ENCODE data around the gene PLEKHG2.

Gene PLEKHG2

DNA sequence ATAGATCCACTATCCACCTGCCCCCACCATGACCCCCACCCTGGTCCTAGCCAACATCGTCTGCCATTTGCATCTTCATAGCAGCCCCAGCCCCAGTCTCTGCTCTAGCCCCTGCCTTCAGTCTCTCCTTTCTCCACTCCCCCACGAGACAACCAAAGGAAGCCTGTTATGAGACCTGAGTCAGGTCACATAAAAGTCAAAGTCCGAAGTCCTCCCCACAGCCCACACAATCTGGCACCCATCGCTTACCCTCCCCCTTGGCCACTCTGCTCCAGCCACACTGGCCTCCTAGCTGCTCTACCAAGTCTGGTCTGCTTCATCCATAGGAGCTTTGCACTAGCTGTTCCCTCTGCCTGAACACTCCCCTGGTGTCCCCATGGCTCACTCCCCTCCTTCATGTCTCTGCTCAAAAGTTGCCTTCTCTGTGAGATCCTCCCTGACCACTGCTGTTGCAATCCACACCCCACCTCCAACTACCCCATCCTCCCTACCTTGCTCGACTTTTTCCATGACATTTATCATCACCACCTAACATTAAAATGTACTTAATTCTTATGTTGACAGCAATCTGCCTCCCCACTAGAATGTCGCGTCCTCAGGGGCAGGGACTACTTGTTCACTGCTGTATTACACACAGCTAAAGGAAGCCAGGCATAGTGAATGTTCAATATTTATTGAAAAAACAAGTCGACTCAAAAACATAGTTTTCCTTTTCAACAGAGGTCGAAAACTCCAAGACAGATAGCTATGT, 1.2 kb upstream of the PLEKHG2 start:
- TF ChIP-seq TEAD4 (IDR thresholded peaks at IDR 0.05) (no peak), CEBPB (IDR thresholded peaks at IDR 0.05) (0 out of 2 replicates have a peak, but pooled peaks have one; percentile 5)

DNA sequence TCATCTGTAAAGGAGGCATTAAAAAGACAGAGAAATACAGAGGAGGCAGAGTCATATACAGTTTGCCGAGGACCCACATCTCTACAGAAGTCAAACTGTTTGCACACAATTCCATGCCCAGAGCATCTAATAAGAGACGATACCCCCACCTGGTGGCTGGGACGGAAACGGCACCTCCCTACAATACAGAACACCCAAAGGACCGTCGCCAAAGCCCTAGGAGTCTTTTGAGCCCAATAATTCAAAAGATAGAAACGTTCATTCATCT, 703 bp upstream of the PLEKHG2 start:
- TF ChIP-seq RAD21 (IDR thresholded peaks at IDR 0.05; ENCODE audit: low read depth): peak; percentile 89
- no peak for TF ChIP-seq ZBTB7A (IDR thresholded peaks at IDR 0.05; ENCODE audit: low read depth)

DNA sequence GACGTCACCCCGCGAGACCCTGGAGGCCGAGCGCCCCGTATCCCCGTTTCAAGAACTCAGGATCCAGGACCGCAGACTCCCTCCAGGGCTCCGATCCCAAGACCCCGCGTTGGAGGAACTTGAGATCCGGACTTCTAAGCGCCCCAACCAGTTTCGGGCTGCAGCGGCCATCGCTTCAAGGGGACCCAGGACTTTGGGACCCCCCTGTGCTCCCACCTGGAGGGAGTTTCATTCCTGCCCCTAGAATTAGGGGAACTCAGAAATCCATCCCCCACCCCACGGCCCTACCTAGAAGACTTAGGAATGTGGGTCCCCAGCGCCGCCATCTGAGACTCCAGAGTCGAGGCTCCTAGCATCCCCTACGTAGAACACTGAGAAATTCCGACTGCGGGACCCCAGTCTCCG, 400 bp downstream of the PLEKHG2 start:
- TF ChIP-seq TEAD4 (IDR thresholded peaks at IDR 0.05) (no peak), CREB1 (IDR thresholded peaks at IDR 0.05; ENCODE audit: low read depth) (no peak), NFIC (IDR thresholded peaks at IDR 0.05) (no peak; the same call in 1 of the 2 replicates), EP300 (IDR thresholded peaks at IDR 0.05; ENCODE audit: borderline replicate concordance) (no peak), ZBTB7A (IDR thresholded peaks at IDR 0.05; ENCODE audit: low read depth) (peak; percentile 69), EGR1 (IDR thresholded peaks at IDR 0.05) (no peak), TAF1 (IDR thresholded peaks at IDR 0.05; ENCODE audit: low read depth) (0 out of 2 replicates have a peak, but pooled peaks have one; percentile 10), TCF12 (IDR thresholded peaks at IDR 0.05; ENCODE audit: low read depth) (no peak)
- TF ChIP-seq, protein P1, sequence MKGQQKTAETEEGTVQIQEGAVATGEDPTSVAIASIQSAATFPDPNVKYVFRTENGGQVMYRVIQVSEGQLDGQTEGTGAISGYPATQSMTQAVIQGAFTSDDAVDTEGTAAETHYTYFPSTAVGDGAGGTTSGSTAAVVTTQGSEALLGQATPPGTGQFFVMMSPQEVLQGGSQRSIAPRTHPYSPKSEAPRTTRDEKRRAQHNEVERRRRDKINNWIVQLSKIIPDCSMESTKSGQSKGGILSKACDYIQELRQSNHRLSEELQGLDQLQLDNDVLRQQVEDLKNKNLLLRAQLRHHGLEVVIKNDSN (IDR thresholded peaks at IDR 0.05): no peak

DNA sequence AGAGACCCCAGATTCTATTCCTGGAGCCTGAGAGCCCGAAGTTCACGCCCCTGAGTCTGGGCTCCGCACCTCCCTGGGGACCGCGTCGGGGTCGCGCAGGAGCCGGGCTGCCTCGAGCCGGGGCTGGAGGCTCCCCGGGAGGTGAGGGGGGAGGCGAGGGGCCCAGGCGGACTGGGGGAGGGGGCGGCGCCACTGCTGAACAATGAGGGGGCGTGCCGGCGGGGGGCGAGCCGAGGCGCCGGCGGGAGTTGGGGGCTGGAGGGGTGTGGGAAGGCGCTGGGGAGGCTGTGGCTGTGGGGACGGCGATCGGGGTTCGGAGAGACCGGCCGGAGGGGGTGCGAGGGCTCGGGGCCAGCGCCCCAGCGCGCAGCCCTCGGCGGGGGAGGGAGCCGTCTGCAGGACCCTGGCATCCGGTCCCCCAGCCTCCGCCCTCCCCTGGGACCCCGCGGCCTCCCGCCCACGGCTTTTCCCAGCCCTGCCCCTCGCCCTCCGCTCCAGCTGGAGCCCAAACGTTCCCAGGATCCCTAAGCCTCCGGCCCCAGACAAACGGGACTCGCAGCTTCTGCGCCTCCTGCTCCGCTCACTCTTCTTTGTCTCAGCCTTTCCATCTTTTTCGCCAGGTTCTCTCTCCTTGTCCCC, 922 bp downstream of the PLEKHG2 start:
- peak; percentile 82 for TF ChIP-seq EGR1 (IDR thresholded peaks at IDR 0.05)
- no peak for TF ChIP-seq EP300 (IDR thresholded peaks at IDR 0.05; ENCODE audit: borderline replicate concordance)
- TF ChIP-seq TAF1 (IDR thresholded peaks at IDR 0.05; ENCODE audit: low read depth): peak; percentile 32; the same call in 1 of the 2 replicates
- TF ChIP-seq, protein P2, sequence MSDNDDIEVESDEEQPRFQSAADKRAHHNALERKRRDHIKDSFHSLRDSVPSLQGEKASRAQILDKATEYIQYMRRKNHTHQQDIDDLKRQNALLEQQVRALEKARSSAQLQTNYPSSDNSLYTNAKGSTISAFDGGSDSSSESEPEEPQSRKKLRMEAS (IDR thresholded peaks at IDR 0.05): 0 out of 2 replicates have a peak, but pooled peaks have one; percentile 10

DNA sequence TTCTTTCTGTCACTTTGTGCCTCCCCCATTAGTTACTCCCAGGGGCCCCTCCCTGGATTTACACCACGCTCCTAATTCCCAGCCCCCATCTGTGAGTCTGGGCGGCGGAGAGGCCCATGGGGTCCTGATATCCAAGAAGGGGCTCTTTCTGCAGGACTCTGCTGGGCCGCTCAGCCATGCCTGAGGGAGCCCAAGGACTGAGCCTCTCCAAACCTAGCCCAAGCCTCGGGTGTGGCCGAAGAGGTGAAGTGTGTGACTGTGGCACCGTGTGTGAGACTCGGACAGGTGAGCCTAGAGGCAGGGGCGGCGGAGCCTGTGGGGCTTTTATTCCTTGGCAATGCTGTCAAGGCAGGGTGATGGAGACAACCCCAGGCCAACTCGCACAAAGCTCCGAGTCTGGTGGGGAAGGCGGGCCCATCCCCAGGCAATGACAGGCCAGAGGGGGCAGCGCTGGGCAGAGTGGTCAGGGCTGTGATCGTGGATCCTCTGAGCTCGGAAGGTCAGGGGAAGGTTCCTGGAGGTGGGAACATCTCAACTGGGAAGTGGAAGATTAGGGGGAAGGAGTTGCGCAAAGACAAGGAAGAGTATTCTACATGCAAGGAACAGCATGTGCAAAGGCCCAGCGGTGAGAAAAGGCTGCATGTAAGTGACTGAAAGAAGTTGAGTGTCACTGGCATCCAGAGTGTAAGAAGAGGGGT, 1.6 kb downstream of the PLEKHG2 start:
- TF ChIP-seq, protein P1 (IDR thresholded peaks at IDR 0.05): no peak
- TF ChIP-seq TCF12 (IDR thresholded peaks at IDR 0.05; ENCODE audit: low read depth) (no peak), CEBPB (IDR thresholded peaks at IDR 0.05) (no peak), ZBTB7A (IDR thresholded peaks at IDR 0.05; ENCODE audit: low read depth) (no peak), RAD21 (IDR thresholded peaks at IDR 0.05; ENCODE audit: low read depth) (no peak), EGR1 (IDR thresholded peaks at IDR 0.05) (no peak), CREB1 (IDR thresholded peaks at IDR 0.05; ENCODE audit: low read depth) (no peak), FOXM1 (IDR thresholded peaks at IDR 0.05; ENCODE audit: borderline replicate concordance, low read depth) (no peak), YY1 (IDR thresholded peaks at IDR 0.05; ENCODE audit: low read depth) (no peak), TAF1 (IDR thresholded peaks at IDR 0.05; ENCODE audit: low read depth) (no peak), TEAD4 (IDR thresholded peaks at IDR 0.05) (no peak), EP300 (IDR thresholded peaks at IDR 0.05; ENCODE audit: borderline replicate concordance) (no peak), NFIC (IDR thresholded peaks at IDR 0.05) (no peak)
- TF ChIP-seq, protein P3, sequence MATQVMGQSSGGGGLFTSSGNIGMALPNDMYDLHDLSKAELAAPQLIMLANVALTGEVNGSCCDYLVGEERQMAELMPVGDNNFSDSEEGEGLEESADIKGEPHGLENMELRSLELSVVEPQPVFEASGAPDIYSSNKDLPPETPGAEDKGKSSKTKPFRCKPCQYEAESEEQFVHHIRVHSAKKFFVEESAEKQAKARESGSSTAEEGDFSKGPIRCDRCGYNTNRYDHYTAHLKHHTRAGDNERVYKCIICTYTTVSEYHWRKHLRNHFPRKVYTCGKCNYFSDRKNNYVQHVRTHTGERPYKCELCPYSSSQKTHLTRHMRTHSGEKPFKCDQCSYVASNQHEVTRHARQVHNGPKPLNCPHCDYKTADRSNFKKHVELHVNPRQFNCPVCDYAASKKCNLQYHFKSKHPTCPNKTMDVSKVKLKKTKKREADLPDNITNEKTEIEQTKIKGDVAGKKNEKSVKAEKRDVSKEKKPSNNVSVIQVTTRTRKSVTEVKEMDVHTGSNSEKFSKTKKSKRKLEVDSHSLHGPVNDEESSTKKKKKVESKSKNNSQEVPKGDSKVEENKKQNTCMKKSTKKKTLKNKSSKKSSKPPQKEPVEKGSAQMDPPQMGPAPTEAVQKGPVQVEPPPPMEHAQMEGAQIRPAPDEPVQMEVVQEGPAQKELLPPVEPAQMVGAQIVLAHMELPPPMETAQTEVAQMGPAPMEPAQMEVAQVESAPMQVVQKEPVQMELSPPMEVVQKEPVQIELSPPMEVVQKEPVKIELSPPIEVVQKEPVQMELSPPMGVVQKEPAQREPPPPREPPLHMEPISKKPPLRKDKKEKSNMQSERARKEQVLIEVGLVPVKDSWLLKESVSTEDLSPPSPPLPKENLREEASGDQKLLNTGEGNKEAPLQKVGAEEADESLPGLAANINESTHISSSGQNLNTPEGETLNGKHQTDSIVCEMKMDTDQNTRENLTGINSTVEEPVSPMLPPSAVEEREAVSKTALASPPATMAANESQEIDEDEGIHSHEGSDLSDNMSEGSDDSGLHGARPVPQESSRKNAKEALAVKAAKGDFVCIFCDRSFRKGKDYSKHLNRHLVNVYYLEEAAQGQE (IDR thresholded peaks at IDR 0.05; ENCODE audit: low read depth): no peak
- TF ChIP-seq, protein P2 (IDR thresholded peaks at IDR 0.05): no peak

DNA sequence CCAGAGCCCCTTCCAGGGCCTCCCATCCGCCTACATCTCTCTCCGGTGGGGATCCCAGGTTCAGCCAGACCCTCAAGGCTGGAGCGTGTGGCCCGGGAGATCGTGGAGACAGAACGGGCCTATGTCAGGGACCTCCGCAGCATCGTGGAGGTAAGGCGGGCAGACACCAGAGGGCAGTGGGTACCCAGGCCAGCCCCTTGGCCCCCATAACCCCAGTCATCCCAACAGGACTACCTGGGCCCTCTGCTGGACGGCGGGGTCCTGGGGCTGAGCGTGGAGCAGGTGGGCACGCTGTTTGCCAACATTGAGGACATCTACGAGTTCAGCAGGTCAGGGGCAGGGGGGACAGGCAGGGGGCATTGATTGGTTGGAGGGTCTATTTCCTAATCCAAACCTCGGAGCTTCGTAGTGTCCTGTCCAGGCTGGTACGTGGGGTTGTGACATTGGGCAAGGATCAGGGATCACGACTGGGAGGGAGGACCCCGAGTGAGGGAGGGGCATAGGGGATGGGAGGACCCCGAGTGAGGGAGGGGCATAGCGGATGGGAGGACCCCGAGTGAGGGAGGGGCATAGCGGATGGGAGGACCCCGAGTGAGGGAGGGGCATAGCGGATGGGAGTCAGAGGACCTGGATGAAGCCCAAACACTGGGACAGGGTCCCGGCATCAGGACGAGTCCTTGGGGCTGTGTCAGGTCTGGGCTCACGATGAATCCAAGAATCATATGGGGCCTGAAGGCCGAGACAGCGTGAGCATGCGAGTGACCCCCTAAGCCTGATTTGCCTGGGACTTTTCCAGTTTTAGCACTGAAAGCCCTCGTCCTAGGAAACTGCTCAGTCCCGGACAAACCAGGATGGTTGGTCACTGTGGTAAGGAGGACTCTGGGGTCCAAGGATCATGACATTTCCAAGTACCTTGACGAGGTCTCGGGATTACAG, 2.9 kb downstream of the PLEKHG2 start:
- TF ChIP-seq, protein P2 (IDR thresholded peaks at IDR 0.05): no peak
- no peak for TF ChIP-seq TCF12 (IDR thresholded peaks at IDR 0.05; ENCODE audit: low read depth)
- no peak for TF ChIP-seq ZBTB7A (IDR thresholded peaks at IDR 0.05; ENCODE audit: low read depth)
- no peak for TF ChIP-seq TEAD4 (IDR thresholded peaks at IDR 0.05)
- no peak for TF ChIP-seq YY1 (IDR thresholded peaks at IDR 0.05; ENCODE audit: low read depth)
- TF ChIP-seq NFIC (IDR thresholded peaks at IDR 0.05): no peak
- TF ChIP-seq FOXM1 (IDR thresholded peaks at IDR 0.05; ENCODE audit: borderline replicate concordance, low read depth): no peak
- no peak for TF ChIP-seq RAD21 (IDR thresholded peaks at IDR 0.05; ENCODE audit: low read depth)
- TF ChIP-seq EGR1 (IDR thresholded peaks at IDR 0.05): no peak
- TF ChIP-seq, protein P3 (IDR thresholded peaks at IDR 0.05; ENCODE audit: low read depth): no peak
- TF ChIP-seq EP300 (IDR thresholded peaks at IDR 0.05; ENCODE audit: borderline replicate concordance): no peak
- TF ChIP-seq CREB1 (IDR thresholded peaks at IDR 0.05; ENCODE audit: low read depth): no peak
- TF ChIP-seq, protein P1 (IDR thresholded peaks at IDR 0.05): no peak
- no peak for TF ChIP-seq TAF1 (IDR thresholded peaks at IDR 0.05; ENCODE audit: low read depth)
- TF ChIP-seq CEBPB (IDR thresholded peaks at IDR 0.05): no peak
